ENCODE results near the gene RBKS.

The RBKS gene

GRCh38 chr2:27799646-27800010 is 90.6 kb downstream of the RBKS start:
- TF ChIP-seq CTCF (conservative IDR thresholded peaks at IDR 0.05) (no peak), ZFX (IDR thresholded peaks at IDR 0.05) (no peak)
- H3K27ac ChIP-seq: no peak overlapping the region

- TF ChIP-seq ZFX (IDR thresholded peaks at IDR 0.05) (no peak), CTCF (conservative IDR thresholded peaks at IDR 0.05) (no peak)
- H3K27ac ChIP-seq: no peak overlapping the region
These were observed 91.1 kb downstream of the RBKS start for GRCh38 chr2:27798948-27799645.

GRCh38 chr2:27798486-27798885 is 91.7 kb downstream of the RBKS start:
- no peak overlapping the region for H3K27ac ChIP-seq
- no peak for TF ChIP-seq CTCF (conservative IDR thresholded peaks at IDR 0.05)
- no peak for TF ChIP-seq ZFX (IDR thresholded peaks at IDR 0.05)

GRCh38 chr2:27797841-27798240 is 92.3 kb downstream of the RBKS start:
- no peak overlapping the region for H3K27ac ChIP-seq
- TF ChIP-seq CTCF (conservative IDR thresholded peaks at IDR 0.05) (no peak), ZFX (IDR thresholded peaks at IDR 0.05) (no peak)

GRCh38 chr2:27796791-27797765 is 93.1 kb downstream of the RBKS start:
- no peak overlapping the region for H3K27ac ChIP-seq
- TF ChIP-seq CTCF (conservative IDR thresholded peaks at IDR 0.05) (no peak), ZFX (IDR thresholded peaks at IDR 0.05) (no peak)

GRCh38 chr2:27795868-27796277 is 94.3 kb downstream of the RBKS start:
- no peak overlapping the region for H3K27ac ChIP-seq
- TF ChIP-seq CTCF (conservative IDR thresholded peaks at IDR 0.05): no peak
- no peak for TF ChIP-seq ZFX (IDR thresholded peaks at IDR 0.05)
